ENCODE measurements around the gene SIX4. TPM values are rescaled to one million over a fixed set of nuclear protein-coding genes. Genes with fewer than 3 reads are reported as not detected.
A peak's percentile ranks its signal among the peaks of the same experiment; 100 is the strongest.
"Not testable (repeated sequence)": the region's sequence is repeated elsewhere in the genome, so short reads cannot be mapped to it uniquely, and the experiment has no call there.

The SIX4 gene
- total and polyA plus RNA-seq, 3 experiments from 2014 or later: 0.09 TPM; not detected in 2

DNA sequence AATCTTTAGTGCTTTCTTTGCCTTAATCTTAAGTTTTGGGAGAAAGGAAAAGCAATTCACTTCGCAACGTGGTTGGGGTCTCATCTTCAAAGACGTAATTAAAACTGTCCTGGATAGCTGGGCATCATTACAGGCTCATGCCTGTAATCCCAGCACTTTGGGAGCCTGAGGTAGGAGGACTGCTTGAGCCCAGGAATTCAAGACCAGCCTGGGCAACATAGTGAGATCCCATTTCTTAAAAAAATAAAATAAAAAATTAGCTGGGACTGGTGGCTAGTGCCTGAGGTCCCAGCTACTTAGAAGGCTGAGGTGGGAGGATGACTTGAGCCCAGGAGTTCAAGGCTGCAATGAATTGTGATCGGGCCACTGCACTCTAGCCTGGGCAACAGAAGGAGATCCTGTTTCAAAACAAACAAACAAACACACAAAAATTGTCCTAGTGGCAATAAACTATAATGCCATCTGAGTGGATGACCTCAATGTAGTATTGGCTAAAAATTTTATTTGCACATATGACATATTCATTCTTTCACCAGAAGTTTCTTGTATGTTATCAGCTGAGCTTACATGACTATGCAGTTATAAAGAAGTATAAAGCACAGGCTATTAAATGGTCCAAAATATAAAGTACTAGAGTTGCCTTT, 8.8 kb upstream of the SIX4 start:
- H3K27me3 Mint-ChIP-seq: peaks cover 38 to 46% of the 10 kb centered on the region in 2 donors
- H3K27ac ChIP-seq (ENCODE audit: low read depth, low read length): no peak overlapping the region
- POLR2A ChIA-PET: no interaction called here

DNA sequence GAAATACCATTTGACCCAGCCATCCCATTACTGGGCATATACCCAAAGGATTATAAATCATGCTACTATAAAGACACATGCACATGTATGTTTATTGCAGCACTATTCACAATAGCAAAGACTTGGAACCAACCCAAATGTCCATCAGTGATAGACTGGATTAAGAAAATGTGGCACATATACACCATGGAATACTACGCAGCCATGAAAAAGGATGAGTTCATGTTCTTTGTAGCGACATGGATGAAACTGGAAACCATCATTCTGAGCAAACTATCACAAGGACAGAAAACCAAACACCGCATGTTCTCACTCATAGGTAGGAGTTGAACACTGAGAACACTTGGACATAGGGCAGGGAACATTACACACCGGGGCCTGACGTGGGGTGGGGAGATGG, 7.1 kb upstream of the SIX4 start:
- H3K27ac Mint-ChIP-seq; H3K36me3 Mint-ChIP-seq; H3K9me3 Mint-ChIP-seq; H3K27ac ChIP-seq (ENCODE audit: low read depth, low read length); CTCF ChIA-PET; DNase-seq; H3K27me3 ChIP-seq (ENCODE audit: insufficient read depth, low read length, poor library complexity, severe bottlenecking); H3K9me3 ChIP-seq (ENCODE audit: low read length); H3K36me3 ChIP-seq (ENCODE audit: insufficient read depth, low read length); H3K4me3 ChIP-seq (ENCODE audit: low read length); POLR2A ChIA-PET: not testable (repeated sequence)
- Mint-ChIP-seq H3K4me1 (peaks cover 19 to 23% (median 23%) of the 10 kb centered on the region in 3 donors), H3K27me3 (peaks cover 51 to 61% of the 10 kb centered on the region in 2 donors), H3K4me3 (peak overlapping the region in 1 of 7 donors; percentile 27)
- peaks cover 15% of the 10 kb centered on the region for H3K4me1 ChIP-seq (ENCODE audit: insufficient read depth, low read length)

More for the DNA sequence above, 8.8 kb upstream of the SIX4 start:
- H3K27ac Mint-ChIP-seq: no peak overlapping the region
- H3K4me1 ChIP-seq (ENCODE audit: insufficient read depth, low read length): peaks cover 16% of the 10 kb centered on the region
- H3K36me3 Mint-ChIP-seq: peaks cover 0 to 7% (median 3%) of the 10 kb centered on the region in 3 donors
- no peaks in the 10 kb centered on the region for H3K36me3 ChIP-seq (ENCODE audit: insufficient read depth, low read length)
- H3K4me3 Mint-ChIP-seq: peak overlapping the region in 1 of 7 donors; percentile 25
- peaks cover 4% of the 10 kb centered on the region for H3K27me3 ChIP-seq (ENCODE audit: insufficient read depth, low read length, poor library complexity, severe bottlenecking)
- CTCF ChIA-PET: interaction anchor here (1.0 to 2.0 kb wide), 3 partner anchors 11 to 108 kb away, joined by 3 to 7 read pairs (median 4); no protein-coding TSS in a partner anchor
- H3K9me3 Mint-ChIP-seq: peaks cover 0 to 5% (median 1%) of the 10 kb centered on the region in 5 donors
- H3K4me1 Mint-ChIP-seq: peaks cover 22 to 29% (median 27%) of the 10 kb centered on the region in 3 donors
- no peak for DNase-seq
- H3K4me3 ChIP-seq (ENCODE audit: low read length): no peak overlapping the region
- H3K9me3 ChIP-seq (ENCODE audit: low read length): no peaks in the 10 kb centered on the region

DNA sequence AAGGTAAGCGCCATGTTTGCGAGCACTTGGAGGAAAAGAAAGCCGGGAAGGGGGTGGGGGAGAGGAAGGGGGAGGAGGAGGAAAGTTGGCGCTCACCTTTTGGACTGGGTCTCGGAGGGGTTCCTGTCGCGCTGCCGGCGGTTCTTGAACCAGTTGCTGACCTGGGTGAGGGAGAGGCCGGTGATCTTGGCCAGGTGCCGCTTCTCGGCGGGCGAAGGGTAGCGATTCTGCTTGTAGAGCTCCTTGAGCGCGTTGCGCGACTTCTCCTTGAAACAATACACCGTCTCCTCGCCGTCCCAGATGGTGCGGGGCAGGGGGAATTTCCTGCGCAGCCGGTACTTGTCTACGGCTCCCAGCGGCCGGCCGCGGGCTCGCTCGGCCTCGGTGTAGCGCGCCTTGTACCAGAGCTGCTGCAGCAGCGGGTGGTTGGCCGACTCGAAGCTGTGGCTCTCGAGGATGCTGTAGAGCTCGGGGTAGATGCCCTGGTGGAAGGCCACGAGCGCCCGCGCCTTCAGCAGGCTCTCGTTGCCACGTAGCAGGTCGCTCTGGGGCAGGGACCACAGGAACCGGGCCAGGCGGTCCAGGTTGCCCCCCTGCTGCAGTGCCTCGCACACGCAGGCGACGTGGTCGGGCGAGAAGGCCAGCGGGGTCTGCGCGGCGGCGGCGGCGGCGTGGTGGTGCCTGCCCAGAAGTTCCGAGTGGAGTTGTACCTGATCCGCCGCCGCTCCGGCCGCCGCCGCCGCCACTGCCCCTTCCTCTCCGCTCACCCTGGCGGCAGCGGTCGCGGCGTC, 840 bp downstream of the SIX4 start:
- no peaks in the 10 kb centered on the region for H3K36me3 Mint-ChIP-seq
- H3K9me3 Mint-ChIP-seq: no peaks in the 10 kb centered on the region
- DNase-seq: peak; percentile 5 to 51 (median 15)
- H3K4me3 Mint-ChIP-seq: peak overlapping the region; percentile 85 to 93 (median 88)
- H3K9me3 ChIP-seq (ENCODE audit: low read length): no peaks in the 10 kb centered on the region
- peak overlapping the region; percentile 59 for H3K4me3 ChIP-seq (ENCODE audit: low read length)
- peaks cover 4% of the 10 kb centered on the region for H3K4me1 ChIP-seq (ENCODE audit: insufficient read depth, low read length)
- H3K4me1 Mint-ChIP-seq: peaks cover 16 to 27% (median 21%) of the 10 kb centered on the region in 3 donors
- peak overlapping the region; percentile 60 for H3K27ac ChIP-seq (ENCODE audit: low read depth, low read length)
- ChIA-PET CTCF (interaction anchor here (1.5 kb wide), 1 partner anchor 32 kb away, joined by 3 read pairs; no protein-coding TSS in a partner anchor), POLR2A (no interaction called here)
- no peaks in the 10 kb centered on the region for H3K36me3 ChIP-seq (ENCODE audit: insufficient read depth, low read length)
- H3K27me3 ChIP-seq (ENCODE audit: insufficient read depth, low read length, poor library complexity, severe bottlenecking): peaks cover 48% of the 10 kb centered on the region
- H3K27ac Mint-ChIP-seq: peak overlapping the region in 1 of 8 donors; percentile 58
- peaks cover 55 to 82% of the 10 kb centered on the region in 2 donors for H3K27me3 Mint-ChIP-seq

DNA sequence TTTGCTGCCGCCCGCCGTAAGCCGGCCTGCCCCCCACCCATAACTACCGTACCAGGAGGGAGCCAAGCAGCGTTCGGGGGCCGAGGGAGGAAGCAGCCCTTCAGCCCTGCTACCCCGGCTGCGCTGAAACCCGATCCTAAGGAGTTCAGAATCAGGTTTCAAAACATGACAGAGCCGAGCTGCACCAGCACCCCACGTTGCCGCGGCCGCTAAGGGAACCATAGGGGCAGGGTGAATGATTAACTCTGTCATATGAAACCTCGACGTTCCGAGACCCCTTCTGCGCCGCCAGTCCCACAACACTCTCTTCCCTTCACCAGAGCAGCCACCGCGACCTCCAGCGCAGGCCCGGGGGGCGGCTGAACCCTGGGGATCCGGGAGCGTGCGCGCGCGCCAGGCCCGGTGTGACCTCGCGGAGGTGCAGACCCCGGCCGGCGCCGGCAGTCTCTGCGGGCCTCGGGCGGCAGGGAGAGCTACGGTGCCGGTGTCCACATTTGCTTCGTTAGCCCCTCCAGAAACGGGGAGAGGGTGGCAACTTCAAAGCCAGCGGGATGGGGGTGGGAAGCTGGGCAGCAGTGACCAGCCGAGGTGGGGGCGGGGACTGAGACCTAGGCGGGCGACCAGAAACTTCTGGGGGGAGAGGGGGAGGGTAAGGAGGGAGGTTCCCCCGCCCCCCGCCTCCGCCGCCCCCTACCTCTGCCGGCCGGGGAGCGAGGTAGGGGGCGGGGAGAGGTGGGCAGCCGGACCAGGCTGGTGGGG, 1.6 kb downstream of the SIX4 start:
- ChIA-PET POLR2A (no interaction called here), CTCF (interaction anchor here (1.5 to 2.2 kb wide), 2 partner anchors 11 to 31 kb away, joined by 3 to 7 read pairs; no protein-coding TSS in a partner anchor)
- Histone ChIP-seq H3K4me3 (ENCODE audit: low read length) (peak overlapping the region; percentile 59), H3K4me1 (ENCODE audit: insufficient read depth, low read length) (peaks cover 4% of the 10 kb centered on the region), H3K36me3 (ENCODE audit: insufficient read depth, low read length) (no peaks in the 10 kb centered on the region), H3K27me3 (ENCODE audit: insufficient read depth, low read length, poor library complexity, severe bottlenecking) (peaks cover 45% of the 10 kb centered on the region), H3K9me3 (ENCODE audit: low read length) (no peaks in the 10 kb centered on the region), H3K27ac (ENCODE audit: low read depth, low read length) (peak overlapping the region; percentile 38)
- H3K9me3 Mint-ChIP-seq: no peaks in the 10 kb centered on the region
- no peaks in the 10 kb centered on the region for H3K36me3 Mint-ChIP-seq
- peak overlapping the region in 2 of 8 donors; percentile 33 to 53 for H3K27ac Mint-ChIP-seq
- H3K4me3 Mint-ChIP-seq: peak overlapping the region; percentile 83 to 93 (median 90)
- peaks cover 16 to 27% (median 21%) of the 10 kb centered on the region in 3 donors for H3K4me1 Mint-ChIP-seq
- peaks cover 47 to 79% of the 10 kb centered on the region in 2 donors for H3K27me3 Mint-ChIP-seq
- DNase-seq: peak in 3 of 5 donors; percentile 1 to 24 (median 2)

DNA sequence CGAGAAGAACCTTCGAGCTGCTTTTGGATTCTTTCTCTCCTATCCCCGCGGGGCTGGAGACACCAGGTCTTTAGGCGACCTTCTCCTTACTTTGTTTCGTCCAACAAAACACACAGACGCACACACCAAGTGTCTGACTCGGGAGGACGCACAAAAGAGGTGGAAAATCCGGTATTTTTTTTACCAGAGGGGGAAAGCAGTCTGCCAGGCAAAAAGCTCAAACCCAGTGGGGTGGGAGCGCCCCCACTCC, 2.1 kb downstream of the SIX4 start:
- Histone ChIP-seq H3K4me1 (ENCODE audit: insufficient read depth, low read length) (peaks cover 4% of the 10 kb centered on the region), H3K36me3 (ENCODE audit: insufficient read depth, low read length) (no peaks in the 10 kb centered on the region), H3K4me3 (ENCODE audit: low read length) (peak overlapping the region; percentile 50), H3K9me3 (ENCODE audit: low read length) (no peaks in the 10 kb centered on the region), H3K27me3 (ENCODE audit: insufficient read depth, low read length, poor library complexity, severe bottlenecking) (peaks cover 42% of the 10 kb centered on the region), H3K27ac (ENCODE audit: low read depth, low read length) (no peak overlapping the region)
- ChIA-PET POLR2A (no interaction called here), CTCF (interaction anchor here (1.5 to 2.2 kb wide), 2 partner anchors 12 to 31 kb away, joined by 3 to 7 read pairs; no protein-coding TSS in a partner anchor)
- Mint-ChIP-seq H3K4me3 (peak overlapping the region; percentile 82 to 93 (median 89)), H3K36me3 (no peaks in the 10 kb centered on the region), H3K27ac (peak overlapping the region in 1 of 8 donors; percentile 53), H3K4me1 (peaks cover 16 to 27% (median 21%) of the 10 kb centered on the region in 3 donors), H3K27me3 (peaks cover 44 to 74% of the 10 kb centered on the region in 2 donors), H3K9me3 (no peaks in the 10 kb centered on the region)
- peak in 1 of 5 donors; percentile 9 for DNase-seq

DNA sequence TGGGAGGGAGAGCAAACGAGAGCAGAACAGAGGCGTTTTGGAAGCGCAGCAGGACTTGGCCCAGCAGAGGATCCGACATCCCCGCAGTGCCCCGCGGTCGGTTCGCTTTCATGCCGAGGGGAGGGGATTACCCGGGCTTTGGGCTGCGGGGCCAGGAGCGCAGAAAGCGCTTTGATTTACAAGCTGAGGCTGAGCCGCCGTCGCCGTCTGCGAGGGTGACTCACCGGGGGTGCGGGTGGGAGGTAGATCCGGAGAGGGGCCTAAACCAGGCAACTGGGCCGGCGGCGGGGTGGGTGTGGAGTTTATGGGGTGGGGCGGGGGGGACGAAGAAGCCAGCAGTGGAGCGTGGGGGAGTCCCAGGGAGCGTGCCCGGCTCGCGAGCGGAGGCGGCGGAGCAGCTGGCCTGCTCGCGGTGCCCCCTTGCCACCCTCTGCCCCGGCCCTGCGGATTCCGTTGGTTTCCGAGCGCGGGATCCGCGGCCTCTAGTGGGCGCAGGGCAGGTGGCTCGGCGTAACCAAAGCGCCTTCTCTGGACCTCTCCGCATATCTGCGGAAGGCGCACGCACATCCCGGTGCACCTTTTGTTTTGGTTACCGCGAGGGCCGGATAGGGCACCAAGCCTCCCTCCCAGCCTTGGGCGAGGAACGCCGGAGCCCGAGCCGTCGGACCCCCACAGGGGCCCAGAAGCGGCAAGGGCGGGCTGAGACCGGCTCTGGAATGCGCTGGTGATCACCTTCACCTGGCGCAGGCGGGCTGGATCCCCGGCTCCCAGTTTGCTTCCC, 2.6 kb downstream of the SIX4 start:
- peaks cover 42% of the 10 kb centered on the region for H3K27me3 ChIP-seq (ENCODE audit: insufficient read depth, low read length, poor library complexity, severe bottlenecking)
- POLR2A ChIA-PET: no interaction called here

DNA sequence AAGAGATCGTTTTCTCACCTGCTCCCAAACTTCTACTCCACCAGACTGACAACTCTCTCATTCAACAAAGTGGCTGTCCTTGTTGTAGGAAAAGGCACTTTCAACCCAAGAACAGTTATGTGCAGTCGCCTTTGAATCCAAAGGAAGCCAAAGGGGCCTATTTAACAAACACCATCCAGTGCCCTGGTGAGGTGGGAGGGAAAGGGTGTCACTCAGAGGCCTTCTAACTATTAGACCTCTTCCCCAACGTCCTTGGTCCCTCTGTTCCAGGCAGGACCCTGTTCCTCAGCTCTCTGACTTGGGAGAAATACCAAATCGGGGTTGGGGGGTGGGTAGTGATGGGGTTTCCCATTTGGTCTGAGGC, 3.2 kb downstream of the SIX4 start:
- Histone ChIP-seq H3K4me3 (ENCODE audit: low read length) (no peak overlapping the region), H3K27me3 (ENCODE audit: insufficient read depth, low read length, poor library complexity, severe bottlenecking) (peaks cover 42% of the 10 kb centered on the region), H3K36me3 (ENCODE audit: insufficient read depth, low read length) (no peaks in the 10 kb centered on the region), H3K27ac (ENCODE audit: low read depth, low read length) (no peak overlapping the region), H3K4me1 (ENCODE audit: insufficient read depth, low read length) (peaks cover 4% of the 10 kb centered on the region), H3K9me3 (ENCODE audit: low read length) (no peaks in the 10 kb centered on the region)
- peak overlapping the region; percentile 29 to 90 (median 68) for H3K4me3 Mint-ChIP-seq
- H3K27me3 Mint-ChIP-seq: peaks cover 39 to 71% of the 10 kb centered on the region in 2 donors
- peaks cover 16 to 27% (median 21%) of the 10 kb centered on the region in 3 donors for H3K4me1 Mint-ChIP-seq
- peak overlapping the region in 2 of 8 donors; percentile 47 to 88 for H3K27ac Mint-ChIP-seq
- no peaks in the 10 kb centered on the region for H3K36me3 Mint-ChIP-seq
- POLR2A ChIA-PET: no interaction called here
- H3K9me3 Mint-ChIP-seq: no peaks in the 10 kb centered on the region
- no peak for DNase-seq
- CTCF ChIA-PET: interaction anchor here (1.5 to 2.2 kb wide), 2 partner anchors 10 to 13 kb away, joined by 3 to 7 read pairs; no protein-coding TSS in a partner anchor

More for the DNA sequence above, 2.6 kb downstream of the SIX4 start:
- H3K36me3 ChIP-seq (ENCODE audit: insufficient read depth, low read length): no peaks in the 10 kb centered on the region
- H3K27ac ChIP-seq (ENCODE audit: low read depth, low read length): no peak overlapping the region
- no peaks in the 10 kb centered on the region for H3K9me3 ChIP-seq (ENCODE audit: low read length)
- Mint-ChIP-seq H3K36me3 (no peaks in the 10 kb centered on the region), H3K4me3 (peak overlapping the region; percentile 82 to 93 (median 89)), H3K4me1 (peaks cover 16 to 27% (median 21%) of the 10 kb centered on the region in 3 donors), H3K27ac (peak overlapping the region in 2 of 8 donors; percentile 53 to 88), H3K9me3 (no peaks in the 10 kb centered on the region), H3K27me3 (peaks cover 39 to 70% of the 10 kb centered on the region in 2 donors)
- peaks cover 4% of the 10 kb centered on the region for H3K4me1 ChIP-seq (ENCODE audit: insufficient read depth, low read length)
- CTCF ChIA-PET: interaction anchor here (1.5 to 2.2 kb wide), 2 partner anchors 12 to 30 kb away, joined by 3 to 7 read pairs; no protein-coding TSS in a partner anchor
- peak; percentile 24 to 71 (median 40) for DNase-seq
- peak overlapping the region; percentile 50 for H3K4me3 ChIP-seq (ENCODE audit: low read length)

Measured in CD8-positive, alpha-beta memory T cell (primary cell).